Measurements from ENCODE around the gene DCTD. TPM values are rescaled to one million over a fixed set of nuclear protein-coding genes. Genes with fewer than 3 reads are reported as not detected.

The DCTD gene
- total RNA-seq, 1 experiment from 2014 or later = 91.5 TPM

DNA sequence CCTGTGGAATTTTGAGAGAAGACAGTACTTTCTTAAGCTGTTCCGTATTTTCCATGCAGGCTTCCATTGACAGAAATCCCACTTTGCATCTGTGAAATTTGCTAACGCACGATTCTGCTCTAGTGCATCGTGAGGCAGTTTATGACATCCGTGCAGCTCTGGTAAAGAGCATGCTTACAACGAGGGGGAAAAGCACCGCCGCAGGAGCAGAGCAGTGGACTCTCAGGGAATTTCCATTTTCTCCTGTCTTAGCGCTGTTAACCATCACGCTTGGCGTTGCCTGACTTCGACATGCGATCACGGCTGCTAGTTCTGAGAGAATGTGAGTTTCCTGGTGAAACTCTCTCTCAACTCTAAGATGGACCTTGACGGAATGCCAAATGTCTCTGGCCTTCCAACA lies 43.9 kb downstream of the DCTD start:
- DNase-seq (ENCODE audit: low read depth) = no peak

GRCh38 chr4:182872886-182873285 lies 44.3 kb downstream of the DCTD start:
- DNase-seq (ENCODE audit: low read depth) = no peak

- DNase-seq (ENCODE audit: low read depth) = no peak
Observed at GRCh38 chr4:182871616-182872015, 45.6 kb downstream of the DCTD start.

DNA sequence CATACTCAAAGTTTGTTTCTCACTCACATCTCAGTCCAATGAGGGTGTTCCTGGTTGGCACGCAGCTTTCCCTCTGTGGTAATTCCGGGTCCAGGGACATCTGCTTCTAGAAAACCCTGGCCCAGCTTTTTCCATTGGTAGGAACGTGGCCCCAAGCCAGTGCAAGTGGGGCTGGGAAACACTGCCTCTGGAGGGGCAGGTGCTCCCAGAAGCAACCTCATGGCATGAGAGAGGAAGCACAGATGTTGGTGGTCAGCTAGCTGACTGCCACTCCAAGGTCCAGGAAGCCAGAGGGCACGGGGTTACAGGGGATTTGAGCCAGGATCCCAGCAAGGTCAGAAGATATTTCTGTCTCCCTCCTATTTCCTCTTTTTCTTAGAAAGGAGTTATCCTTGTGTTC lies 47.5 kb downstream of the DCTD start:
- DNase-seq (ENCODE audit: low read depth) = no peak

GRCh38 chr4:182866746-182867145 lies 50.4 kb downstream of the DCTD start:
- no peak for DNase-seq (ENCODE audit: low read depth)

DNA sequence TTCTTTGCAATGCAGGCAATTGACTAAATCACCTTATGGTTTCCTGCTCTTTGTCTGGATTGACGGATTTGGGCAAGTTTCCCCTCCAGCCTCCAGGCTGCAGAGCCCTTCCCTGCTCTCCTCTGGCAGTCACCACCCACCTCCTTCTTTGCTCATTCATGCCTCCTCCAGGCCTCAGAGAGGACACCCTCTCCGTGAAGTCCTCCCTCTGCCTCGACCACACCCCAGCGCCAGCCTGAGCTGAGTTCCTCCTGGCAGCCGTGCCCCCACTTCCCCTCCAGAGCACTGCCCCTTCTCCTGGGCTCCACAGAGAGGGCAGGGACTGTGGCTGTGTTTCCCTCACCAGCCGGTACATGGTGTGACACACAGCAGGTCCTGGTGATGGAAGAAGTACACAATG lies 53.7 kb downstream of the DCTD start:
- DNase-seq (ENCODE audit: low read depth) = no peak

GRCh38 chr4:182862921-182863320 lies 54.3 kb downstream of the DCTD start:
- DNase-seq (ENCODE audit: low read depth) = no peak

GRCh38 chr4:182862141-182862875 lies 54.9 kb downstream of the DCTD start:
- DNase-seq (ENCODE audit: low read depth) = no peak

- no peak for DNase-seq (ENCODE audit: low read depth)
Observed at GRCh38 chr4:182861346-182861745, 55.8 kb downstream of the DCTD start.

DNA sequence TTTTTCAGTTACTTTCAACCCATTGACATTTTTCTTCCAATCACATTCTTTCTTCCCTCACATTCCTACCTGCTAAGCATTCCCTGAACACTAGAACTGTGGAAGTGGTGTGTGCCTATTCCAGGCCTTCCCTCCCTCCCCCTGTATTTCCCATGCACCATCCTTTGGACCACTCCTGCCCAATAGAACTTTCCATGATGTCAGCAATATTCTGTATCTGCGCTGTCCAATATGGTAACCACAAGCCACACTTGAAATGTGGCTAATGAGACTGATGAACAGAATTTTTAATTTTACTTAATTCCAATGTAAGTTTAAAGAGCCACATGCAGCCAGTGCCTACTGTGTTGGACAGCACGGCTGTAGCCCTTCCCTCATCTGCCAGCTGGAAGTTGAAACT lies 57.5 kb downstream of the DCTD start:
- DNase-seq (ENCODE audit: low read depth) = no peak

DNA sequence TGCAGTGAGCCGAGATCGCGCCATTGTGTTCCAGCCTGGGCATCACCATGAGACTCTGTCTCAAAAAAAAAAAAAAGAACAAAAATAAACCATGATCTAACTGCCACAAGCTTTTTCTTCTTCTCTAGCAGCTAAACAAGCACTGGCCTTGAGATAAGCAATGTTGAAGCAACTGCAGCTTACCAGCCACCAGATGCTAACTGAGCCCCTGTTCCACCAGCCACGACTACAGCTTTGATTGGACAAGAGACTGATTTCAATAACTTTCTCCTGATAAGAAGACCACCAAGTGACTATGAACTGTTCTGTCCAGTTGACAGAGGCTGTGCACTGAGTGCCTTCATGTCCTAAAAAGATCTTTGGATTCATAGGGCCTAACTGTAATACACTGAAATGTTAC lies 58.5 kb downstream of the DCTD start:
- no peak for DNase-seq (ENCODE audit: low read depth)

DNA sequence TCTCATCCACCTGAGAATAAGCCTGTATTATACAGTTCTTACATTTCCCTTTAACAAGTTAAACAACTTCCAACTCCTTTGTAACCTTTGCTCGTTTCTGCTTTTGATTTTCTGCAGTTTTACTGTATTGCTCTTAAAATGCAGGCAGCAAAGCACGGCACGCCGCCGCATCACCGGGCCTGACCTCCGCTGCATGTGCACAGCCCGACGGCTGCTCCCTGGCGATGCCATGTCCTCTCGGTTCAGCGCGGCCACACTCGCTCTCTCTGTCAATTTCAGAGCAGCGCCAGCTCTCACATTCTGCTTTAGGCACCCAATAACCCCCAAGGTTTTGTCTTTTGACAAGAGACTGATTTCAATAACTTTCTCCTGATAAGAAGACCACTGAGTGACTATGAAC lies 60.3 kb downstream of the DCTD start:
- no peak for DNase-seq (ENCODE audit: low read depth)

DNA sequence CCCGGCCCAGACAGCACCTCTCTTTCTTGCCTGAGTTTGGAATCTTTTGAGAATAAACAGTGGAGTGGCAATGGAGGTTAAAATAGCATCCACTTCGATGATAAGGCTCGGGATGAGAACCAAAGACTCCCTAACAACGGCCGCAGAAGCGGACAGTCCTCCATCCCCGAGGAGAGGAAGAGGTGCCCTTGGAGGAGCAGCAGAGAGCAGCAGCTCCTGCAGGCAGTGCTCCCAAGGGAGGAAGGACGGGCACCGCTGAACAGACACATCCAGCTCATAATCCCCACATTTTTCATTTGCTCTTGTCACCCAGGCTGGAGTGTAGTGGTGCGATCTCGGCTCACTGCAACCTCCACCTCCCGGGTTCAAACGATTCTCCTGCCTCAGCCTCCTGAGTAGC lies 61.3 kb downstream of the DCTD start:
- DNase-seq (ENCODE audit: low read depth) = no peak

GRCh38 chr4:182855312-182855711 lies 61.9 kb downstream of the DCTD start:
- no peak for DNase-seq (ENCODE audit: low read depth)

DNA sequence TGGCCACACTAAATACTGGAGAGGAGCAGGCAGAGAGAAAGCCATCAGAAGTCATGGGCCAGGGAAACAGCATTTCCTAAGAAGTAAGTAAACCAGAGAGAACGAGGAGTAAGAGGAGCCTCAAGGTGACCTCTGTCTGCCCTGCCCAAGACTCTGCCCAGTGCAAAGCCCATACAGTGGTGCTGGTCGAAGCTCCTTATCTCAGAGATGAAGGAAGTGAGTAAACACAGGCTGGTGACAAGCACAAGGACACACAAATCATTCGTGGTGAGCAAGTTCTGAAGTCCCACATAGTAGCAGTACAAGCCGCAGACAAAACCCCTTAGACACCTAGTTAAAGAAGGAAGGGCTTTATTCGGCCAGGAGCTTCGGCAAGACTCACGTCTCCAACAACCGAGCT lies 62.7 kb downstream of the DCTD start:
- DNase-seq (ENCODE audit: low read depth) = no peak

- DNase-seq (ENCODE audit: low read depth) = no peak
Observed at GRCh38 chr4:182853731-182854330, 63.4 kb downstream of the DCTD start.

GRCh38 chr4:182848685-182849084 lies 68.5 kb downstream of the DCTD start:
- DNase-seq (ENCODE audit: low read depth) = no peak

GRCh38 chr4:182847576-182848450 lies 69.4 kb downstream of the DCTD start:
- no peak for DNase-seq (ENCODE audit: low read depth)

DNA sequence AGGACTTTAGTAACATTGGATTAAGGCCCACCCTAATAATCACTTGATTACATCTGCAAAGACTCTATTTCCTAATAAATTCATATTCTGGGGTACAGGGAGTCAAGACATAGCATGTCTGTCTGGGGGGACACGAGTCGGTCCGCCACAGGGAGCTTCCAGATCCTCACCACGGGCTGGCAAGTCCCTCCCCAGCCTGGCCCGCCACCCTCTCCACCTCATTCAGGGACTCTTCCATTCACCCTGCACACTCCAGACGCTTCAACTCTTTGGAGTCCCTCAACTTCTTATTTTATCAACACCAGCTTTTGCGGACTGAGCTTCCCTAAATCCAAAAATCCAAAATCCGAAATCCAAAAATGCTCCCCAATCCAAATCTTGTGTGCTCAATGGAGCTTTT lies 71.2 kb downstream of the DCTD start:
- no peak for DNase-seq (ENCODE audit: low read depth)

DNA sequence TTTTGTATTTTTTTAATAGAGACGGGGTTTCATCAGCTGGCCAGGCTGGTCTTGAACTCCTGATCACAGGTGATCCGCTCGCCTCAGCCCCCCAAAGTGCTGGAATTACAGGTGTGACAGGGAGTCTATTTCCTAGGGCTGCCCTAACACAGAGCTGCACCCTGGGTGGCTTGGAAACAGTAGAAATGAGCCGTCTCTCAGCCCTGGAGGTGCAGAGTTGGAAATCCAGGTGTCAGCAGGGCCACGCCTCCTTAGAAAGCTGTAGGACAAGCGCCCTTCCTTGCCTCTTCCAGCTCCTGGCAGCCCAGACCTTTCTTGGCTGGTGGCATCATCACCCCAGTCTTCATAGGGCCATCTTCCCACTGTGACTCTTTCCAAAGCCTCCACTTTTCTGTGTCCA lies 71.6 kb downstream of the DCTD start:
- no peak for DNase-seq (ENCODE audit: low read depth)

GRCh38 chr4:182843808-182844325 lies 73.3 kb downstream of the DCTD start:
- DNase-seq (ENCODE audit: low read depth) = peak; percentile 56

GRCh38 chr4:182842759-182843390 lies 74.3 kb downstream of the DCTD start:
- no peak for DNase-seq (ENCODE audit: low read depth)
